ENCODE measurements around the gene TUSC7.

GRCh38 chr3:116667324-116667723 lies 42.3 kb upstream of the TUSC7 start:
- TF ChIP-seq REST (IDR thresholded peaks at IDR 0.05), result no peak
- no peak for TF ChIP-seq ZFP36 (IDR thresholded peaks at IDR 0.05; ENCODE audit: borderline replicate concordance, partially characterized antibody)
- no peak for TF ChIP-seq POLR2A (IDR thresholded peaks at IDR 0.05; ENCODE audit: low read length)
- TF ChIP-seq HMGXB4 (CRISPR knock-in tag; IDR thresholded peaks at IDR 0.05; ENCODE audit: borderline replicate concordance), result no peak
- no peak for TF ChIP-seq CTCF (IDR thresholded peaks at IDR 0.05)
- TF ChIP-seq RAD21 (conservative IDR thresholded peaks at IDR 0.05 in 1 of 2, IDR thresholded peaks at IDR 0.05 in 1 of 2), result no peak
- TF ChIP-seq JUN (IDR thresholded peaks at IDR 0.05), result no peak
- no peak for TF ChIP-seq E2F6 (IDR thresholded peaks at IDR 0.05; ENCODE audit: borderline replicate concordance, low read depth)
